K562 (cell line): ENCODE data around the gene LBH. TPM values are rescaled to one million over a fixed set of nuclear protein-coding genes. Genes with fewer than 3 reads are reported as not detected.

Experiments used
- ATAC-seq: fragments of 200-7000 bp; cut with Tn5 transposase; 3 replicates; pipeline ENCODE4 v1.9.1; 2020; ENCODE audit warnings: moderate library complexity
- BruUV-seq: library from RNA; stranded (reverse); fragments of 400-500 nt; replicated peaks from 2 replicates; lab custom pipeline; 2021; lab: Mats Ljungman, UMichigan
- CTCF ChIA-PET: fragments of 300-600 bp; formaldehyde crosslinking; extraction: SDS; loops from one replicate; lab custom pipeline; 2021; ENCODE audit warnings: low intra/inter-chr PET ratio; lab: Yijun Ruan, JAX
- POLR2A ChIA-PET: fragments of 300-600, 350-650 bp; sonication (Branson Sonifier 250); formaldehyde crosslinking; extraction: SDS; loops from one replicate; lab custom pipeline; 2021; ENCODE audit warnings: antibody characterized with exemption, inconsistent platforms; lab: Yijun Ruan, JAX
- DNase-seq, 4 experiments: peaks; one replicate each; pipeline versions ENCODE4 v3.0.0 to v3.0.0-alpha.2; 2011 to 2018; ENCODE audit warnings: low spot score in 3 of 4, mixed read lengths in 3 of 4; ENCODE audit errors: extremely low read depth in 1 of 4
- FAIRE-seq: peaks from 2 replicates; lab custom pipeline; 2011; peaks lifted over from hg19 to GRCh38; lab: Jason Lieb, UNC
- H2AFZ ChIP-seq: 2 replicates; pipeline ENCODE4 v1.6.0; 2011; ENCODE audit warnings: low read depth, low read length, control low read depth, inconsistent platforms
- H3K27ac ChIP-seq: fragments of 200-600 bp; 3 replicates; pipeline ENCODE4 v1.8.0; 2011; ENCODE audit warnings: low read depth, mild to moderate bottlenecking, control low read depth, inconsistent platforms, low read length, moderate library complexity, mixed read lengths; ENCODE audit errors: extremely low read depth
- H3K27me3 ChIP-seq, 2 experiments: fragments of 300-600 bp in 1 of 2; 2 replicates in 1 of 2; 3 replicates in 1 of 2; pipeline versions ENCODE4 v1.6.0 to v1.8.0; 2011; ENCODE audit warnings: inconsistent platforms in 2 of 2, low read length in 2 of 2, mild to moderate bottlenecking in 1 of 2, mixed read lengths in 1 of 2, moderate library complexity in 1 of 2; ENCODE audit not compliant: control insufficient read depth in 2 of 2, insufficient read depth in 2 of 2
- H3K36me3 ChIP-seq: fragments of 300-600 bp; 3 replicates; pipeline ENCODE4 v1.8.0; 2011; ENCODE audit warnings: mild to moderate bottlenecking, low read length, inconsistent platforms; ENCODE audit not compliant: control insufficient read depth, insufficient read depth
- H3K4me1 ChIP-seq, 2 experiments: fragments of 200-600 bp in 1 of 2; replicated peaks in 1 of 2; 2 replicates in 1 of 2; 3 replicates in 1 of 2; pipeline versions ENCODE4 v1.5.1 to v1.8.0; 2011; ENCODE audit warnings: inconsistent platforms in 2 of 2, low read length in 2 of 2, mild to moderate bottlenecking in 1 of 2, mixed read lengths in 1 of 2, moderate library complexity in 1 of 2; ENCODE audit not compliant: control insufficient read depth in 2 of 2, insufficient read depth in 2 of 2
- H3K4me2 ChIP-seq: 2 replicates; pipeline ENCODE4 v1.6.1; 2011; ENCODE audit warnings: low read length, control low read depth, inconsistent platforms, mixed read lengths; ENCODE audit not compliant: insufficient read depth
- H3K4me3 ChIP-seq: fragments of 200-600 bp; sonication (generic), shearing (Covaris generic); 2 replicates; pipeline ENCODE4 v1.5.1; 2016; ENCODE audit warnings: control low read depth, inconsistent platforms
- H3K79me2 ChIP-seq: fragments of 200-600 bp; 3 replicates; pipeline ENCODE4 v1.8.0; 2011; ENCODE audit warnings: low read length, inconsistent platforms; ENCODE audit not compliant: control insufficient read depth, insufficient read depth
- H3K9ac ChIP-seq, 2 experiments: 2 replicates each; pipeline versions ENCODE4 v1.6.0 to v1.6.1; 2011; ENCODE audit warnings: low read depth in 2 of 2, low read length in 2 of 2, control low read depth in 1 of 2, inconsistent platforms in 1 of 2, mild to moderate bottlenecking in 1 of 2, mixed read lengths in 1 of 2; ENCODE audit not compliant: insufficient read depth in 1 of 2
- H3K9me1 ChIP-seq: one replicate; pipeline ENCODE4 v1.6.0; 2011; ENCODE audit warnings: inconsistent platforms, mild to moderate bottlenecking, low read length, moderate library complexity; ENCODE audit not compliant: control insufficient read depth, insufficient read depth
- H3K9me3 ChIP-seq: replicated peaks from 2 replicates; pipeline ENCODE4 v1.5.1; 2011; ENCODE audit warnings: low read depth, low read length, inconsistent platforms; ENCODE audit not compliant: control insufficient read depth, insufficient read depth
- H4K20me1 ChIP-seq: replicated peaks from 2 replicates; pipeline ENCODE4 v1.6.1; 2011; ENCODE audit warnings: low read length, inconsistent platforms, mixed read lengths; ENCODE audit not compliant: control insufficient read depth, insufficient read depth
- DEAF1 ChIP-seq: fragments of 450-650 bp; formaldehyde crosslinking; IDR thresholded peaks from 2 replicates; pipeline ENCODE4 v1.4.0; 2020; ENCODE audit warnings: mild to moderate bottlenecking, moderate library complexity
- DMBX1 ChIP-seq: fragments of 250-450 bp; sonication (Bioruptor Pico); IDR thresholded peaks from 2 replicates; pipeline ENCODE4 v1.8.0; 2022; ENCODE audit warnings: inconsistent platforms, mild to moderate bottlenecking, moderate library complexity, borderline replicate concordance
- NCOA6 ChIP-seq: fragments of 450-650 bp; IDR thresholded peaks from 2 replicates; pipeline ENCODE4 v1.6.1; 2017; ENCODE audit warnings: mild to moderate bottlenecking
- SMC3 ChIP-seq: conservative IDR thresholded peaks from 2 replicates; pipeline ENCODE4 v1.6.1; 2011; ENCODE audit warnings: low read depth, low read length, improper control_type of control experiment; ENCODE audit not compliant: insufficient read depth
- SRSF9 ChIP-seq: fragments of 200-400 bp; formaldehyde crosslinking; IDR thresholded peaks from 2 replicates; pipeline ENCODE4 v1.6.1; 2017; ENCODE audit warnings: low read depth, low read length, borderline replicate concordance
- TARDBP ChIP-seq: fragments of 450-650 bp; IDR thresholded peaks from 2 replicates; pipeline ENCODE4 v1.6.1; 2016
- THRAP3 ChIP-seq: fragments of 450-650 bp; IDR thresholded peaks from 2 replicates; pipeline ENCODE4 v1.6.1; 2016; ENCODE audit warnings: mild to moderate bottlenecking, inconsistent platforms, borderline replicate concordance
- THRB ChIP-seq: fragments of 450-650 bp; formaldehyde crosslinking; conservative IDR thresholded peaks from 2 replicates; pipeline ENCODE4 v1.4.0; 2022; ENCODE audit warnings: mild to moderate bottlenecking, missing genetic modification characterization
- ZBTB9 ChIP-seq: fragments of 450-650 bp; formaldehyde crosslinking; IDR thresholded peaks from 2 replicates; pipeline ENCODE4 v1.4.0; 2020; ENCODE audit warnings: mild to moderate bottlenecking, moderate library complexity
- ZNF175 ChIP-seq: fragments of 200-800 bp; sonication (Bioruptor generic); IDR thresholded peaks from 2 replicates; pipeline ENCODE4 v1.6.1; 2016; ENCODE audit warnings: low read depth, mild to moderate bottlenecking, missing genetic modification characterization, missing compliant biosample characterization
- ZNF639 ChIP-seq, 2 experiments: fragments of 200-800 bp in 1 of 2; sonication (Bioruptor generic) in 1 of 2; sonication (generic) in 1 of 2; formaldehyde crosslinking in 1 of 2; IDR thresholded peaks in 1 of 2; conservative IDR thresholded peaks in 1 of 2; 2 replicates each; pipeline versions ENCODE4 v1.5.0 to v1.6.1; 2016 to 2020; ENCODE audit warnings: missing compliant biosample characterization in 1 of 2, missing genetic modification characterization in 1 of 2, missing genetic modification reagents in 1 of 2
- ZNF780A ChIP-seq: fragments of 250-450 bp; sonication (Bioruptor Pico); IDR thresholded peaks from 2 replicates; pipeline ENCODE4 v1.5.0; 2021; ENCODE audit warnings: mild to moderate bottlenecking
- WGBS: fragments of 100-300 bp; shearing (Covaris generic); methylation state at CpG from one replicate; pipeline ENCODE4 v1.1.6; 2016; ENCODE audit warnings: low coverage, mixed read lengths; ENCODE audit not compliant: insufficient coverage; ENCODE audit errors: missing lambda C conversion rate; 5-methylcytosine and 5-hydroxymethylcytosine counted together
- in situ Hi-C: fragments of 300-500 bp; cut with MboI; formaldehyde crosslinking; loops from 4 replicates; pipeline ENCODE4 v1.15.0; 2018; ENCODE audit warnings: inconsistent platforms, mixed read lengths
- intact Hi-C: fragments of 100-400 bp; cut with micrococcal nuclease; formaldehyde crosslinking; loops from 2 replicates; pipeline ENCODE4 v1.14.2; 2022
- polyA plus RNA-seq, 8 experiments: library from polyadenylated mRNA; depleted of rRNA in 4 of 8; stranded (reverse) in 5 of 8; unstranded in 3 of 8; fragments of >200 nt; fragmentation: Nextera tagmentation in 2 of 8; fragmentation: Illumina TruSeq in 1 of 8; extraction: Ambion mirVana in 2 of 8; extraction: Trizol in 1 of 8; gene quantifications; 2 replicates each; pipeline versions ENCODE4 v1.2.1 to v1.2.3, GENCODE V29; 2011 to 2014; ENCODE audit warnings: inconsistent platforms in 1 of 8, missing spikeins in 1 of 8
- total RNA-seq, 7 experiments: library from RNA; depleted of rRNA in 6 of 7; stranded (reverse); fragments of >200 nt in 6 of 7; fragmentation: Illumina TruSeq in 2 of 7; extraction: Trizol in 2 of 7; gene quantifications; 2 replicates each; pipeline versions ENCODE4 v1.2.1 to v1.2.3, GENCODE V29; 2011 to 2021; ENCODE audit warnings: low replicate concordance in 1 of 7

LBH gene
- total and polyA plus RNA-seq, 9 of the 15 experiments (the other 6 are each of a cell fraction or from before 2014, with no cell fraction given): 3.1 to 13.4 (median 7.4) TPM

- Histone ChIP-seq H3K27me3 (no peaks in the 10 kb centered on the region), H3K4me2 (no peak overlapping the region), H3K79me2 (no peaks in the 10 kb centered on the region), H3K9ac (no peak overlapping the region), H3K4me1 (peaks cover 0 to 2% of the 10 kb centered on the region in 2 experiments; a peak in 2 of 5 replicates), H3K9me3 (no peaks in the 10 kb centered on the region), H3K4me3 (no peak overlapping the region), H3K36me3 (no peaks in the 10 kb centered on the region), H3K27ac (no peak overlapping the region), H3K9me1 (no peaks in the 10 kb centered on the region), H4K20me1 (no peaks in the 10 kb centered on the region), H2AFZ (no peak overlapping the region)
- ChIA-PET POLR2A (interaction anchor here (0.8 kb wide), 1 partner anchor 13 kb away, joined by 3 read pairs; no protein-coding TSS in a partner anchor), CTCF (no interaction called here)
- no peak for FAIRE-seq
- BruUV-seq: no TSS peak
- 7% methylated on average over 1 of the region's 1 CpG for WGBS
- DNase-seq: no peak
- ATAC-seq: no peak
- intact Hi-C loops (loop anchor here (5.0 kb wide), 1 partner anchor 482 kb away; no protein-coding TSS in a partner anchor), in situ Hi-C loops (loop anchor here (5.0 kb wide), 2 partner anchors 38 to 502 kb away; no protein-coding TSS in a partner anchor)
- TF ChIP-seq NCOA6 (no peak), ZNF639 (CRISPR knock-in tag; conservative IDR thresholded peaks at IDR 0.05 in 1 of 2, IDR thresholded peaks at IDR 0.05 in 1 of 2) (no peak), THRB (CRISPR knock-in tag) (no peak), SMC3 (no peak), ZBTB9 (CRISPR knock-in tag) (no peak), DMBX1 (CRISPR knock-in tag) (no peak), THRAP3 (no peak), ZNF780A (CRISPR knock-in tag) (no peak), TARDBP (no peak), ZNF175 (CRISPR knock-in tag) (no peak), SRSF9 (no peak), DEAF1 (CRISPR knock-in tag) (no peak)
Observed at GRCh38 chr2:30205456-30205855, 25.9 kb upstream of the LBH start.
